ENCODE measurements around the gene FAM124B. TPM values are rescaled to one million over a fixed set of nuclear protein-coding genes. Genes with fewer than 3 reads are reported as not detected.
"Not testable (repeated sequence)": the region's sequence is repeated elsewhere in the genome, so short reads cannot be mapped to it uniquely, and the experiment has no call there.

FAM124B gene
- total RNA-seq, 4 donors from 2014 or later = 0.38 to 2.7 (median 1.2) TPM

DNA sequence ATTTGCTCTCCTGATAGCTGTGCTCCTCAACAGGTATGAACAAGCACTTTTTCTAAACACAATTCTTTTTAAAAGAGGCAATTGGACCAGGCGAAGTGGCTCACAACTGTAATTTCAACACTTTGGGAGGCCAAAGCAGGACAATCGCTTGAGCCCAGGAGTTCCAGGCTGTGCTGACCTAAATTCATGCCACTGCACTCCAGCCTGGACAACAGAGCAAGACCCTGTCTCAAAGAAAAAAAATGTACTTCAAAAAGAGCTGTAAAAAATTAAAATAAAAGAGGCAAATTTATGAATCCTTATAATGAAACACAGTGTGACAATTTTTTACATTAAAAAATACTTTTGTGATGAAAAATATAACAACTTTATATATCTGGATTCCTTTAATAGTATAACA is 1.8 kb upstream of the FAM124B start:
- H3K4me1 ChIP-seq = peaks cover 0 to 8% (median 0%) of the 10 kb centered on the region in 3 donors
- TF ChIP-seq, protein P1, sequence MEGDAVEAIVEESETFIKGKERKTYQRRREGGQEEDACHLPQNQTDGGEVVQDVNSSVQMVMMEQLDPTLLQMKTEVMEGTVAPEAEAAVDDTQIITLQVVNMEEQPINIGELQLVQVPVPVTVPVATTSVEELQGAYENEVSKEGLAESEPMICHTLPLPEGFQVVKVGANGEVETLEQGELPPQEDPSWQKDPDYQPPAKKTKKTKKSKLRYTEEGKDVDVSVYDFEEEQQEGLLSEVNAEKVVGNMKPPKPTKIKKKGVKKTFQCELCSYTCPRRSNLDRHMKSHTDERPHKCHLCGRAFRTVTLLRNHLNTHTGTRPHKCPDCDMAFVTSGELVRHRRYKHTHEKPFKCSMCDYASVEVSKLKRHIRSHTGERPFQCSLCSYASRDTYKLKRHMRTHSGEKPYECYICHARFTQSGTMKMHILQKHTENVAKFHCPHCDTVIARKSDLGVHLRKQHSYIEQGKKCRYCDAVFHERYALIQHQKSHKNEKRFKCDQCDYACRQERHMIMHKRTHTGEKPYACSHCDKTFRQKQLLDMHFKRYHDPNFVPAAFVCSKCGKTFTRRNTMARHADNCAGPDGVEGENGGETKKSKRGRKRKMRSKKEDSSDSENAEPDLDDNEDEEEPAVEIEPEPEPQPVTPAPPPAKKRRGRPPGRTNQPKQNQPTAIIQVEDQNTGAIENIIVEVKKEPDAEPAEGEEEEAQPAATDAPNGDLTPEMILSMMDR (IDR thresholded peaks at IDR 0.05) = no peak
- TF ChIP-seq POLR2A (IDR thresholded peaks at IDR 0.05) = no peak
- intact Hi-C loops (cut with DNase I) = no loop called here
- no peak overlapping the region for H3K27ac ChIP-seq
- DNase-seq = no peak
- no peak overlapping the region for H3K4me3 ChIP-seq
- no peaks in the 10 kb centered on the region for H3K9me3 ChIP-seq
- 89 to 94% methylated on average over 2 of the region's 2 CpGs for WGBS, 2 donors
- no peaks in the 10 kb centered on the region for H3K27me3 ChIP-seq
- no peaks in the 10 kb centered on the region for H3K36me3 ChIP-seq

DNA sequence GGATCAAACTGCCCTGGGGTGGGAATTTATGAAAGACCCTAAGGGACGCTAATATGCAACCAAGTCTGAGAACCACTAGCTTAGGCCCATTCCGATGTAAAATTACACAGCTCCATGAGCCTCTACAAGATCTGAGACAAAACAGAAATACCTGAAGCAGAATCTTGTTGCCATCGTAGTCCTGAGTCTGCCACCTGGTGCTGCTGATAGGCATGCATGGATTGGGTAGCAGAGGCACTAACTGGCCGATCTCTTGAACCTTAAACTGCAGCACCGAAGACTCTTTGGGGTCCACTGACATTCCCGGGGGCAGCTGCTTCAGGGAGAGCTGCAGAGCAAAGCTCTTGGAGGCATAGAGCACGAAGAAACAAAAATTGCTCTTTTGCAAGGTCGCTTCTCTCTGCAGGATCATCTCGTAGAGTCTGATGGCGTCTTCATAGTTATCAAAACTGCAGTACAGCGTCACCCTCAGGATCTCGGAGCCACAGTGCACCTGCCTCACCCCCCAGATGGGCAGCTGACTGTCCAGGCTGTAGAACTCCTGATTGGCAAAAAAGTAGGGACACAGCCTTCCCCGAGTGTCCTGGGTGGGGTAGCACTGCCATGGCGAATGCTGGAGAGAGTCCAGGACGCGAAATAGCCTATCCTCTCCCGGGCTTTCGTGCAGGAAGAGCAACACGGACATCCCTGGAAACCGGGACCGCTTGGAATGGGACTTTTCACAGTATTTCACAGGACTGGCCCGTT is 848 bp downstream of the FAM124B start:
- TF ChIP-seq, protein P1 (IDR thresholded peaks at IDR 0.05) = no peak
- no peak for TF ChIP-seq POLR2A (IDR thresholded peaks at IDR 0.05)

DNA sequence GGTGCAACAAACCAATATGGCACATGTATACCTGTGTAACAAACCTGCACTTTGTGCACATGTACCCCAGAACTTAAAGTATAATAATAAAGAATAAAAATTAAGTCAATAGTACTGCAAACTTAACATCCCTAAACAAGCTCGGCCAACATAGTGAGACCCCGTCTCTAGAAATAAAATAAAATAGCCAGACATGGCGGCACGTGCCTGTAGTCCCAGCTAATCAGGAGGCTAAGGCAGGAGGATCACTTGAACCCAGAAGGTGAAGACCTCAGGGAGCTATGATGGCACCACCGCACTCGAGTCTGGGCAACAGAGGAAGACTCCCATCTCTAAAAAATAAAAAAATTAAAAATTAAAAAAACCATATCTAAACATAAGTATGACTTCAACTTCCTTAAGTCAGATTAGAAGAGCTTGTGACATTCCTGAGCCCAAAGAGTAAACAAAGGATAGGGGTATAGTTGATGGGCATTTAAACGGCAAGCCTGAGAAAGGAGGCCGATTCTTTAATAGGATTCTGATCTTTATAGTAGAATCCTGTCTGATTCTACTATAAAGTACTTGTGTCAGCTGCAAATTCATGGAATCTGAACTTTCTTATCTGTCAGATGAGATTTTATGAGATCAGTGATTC is 1.6 kb downstream of the FAM124B start:
- Histone ChIP-seq H3K4me3 (peak overlapping the region; percentile 11 to 55 (median 41)), H3K9me3 (no peaks in the 10 kb centered on the region), H3K27ac (peak overlapping the region in 1 of 4 donors; percentile 79), H3K4me1 (peaks cover 0 to 8% (median 0%) of the 10 kb centered on the region in 3 donors), H3K36me3 (no peaks in the 10 kb centered on the region), H3K27me3 (no peaks in the 10 kb centered on the region)
- WGBS, 2 donors = 73 to 75% methylated on average over 8 of the region's 8 CpGs
- intact Hi-C loops (cut with DNase I) = no loop called here
- TF ChIP-seq, protein P1 (IDR thresholded peaks at IDR 0.05) = no peak
- no peak for TF ChIP-seq POLR2A (IDR thresholded peaks at IDR 0.05)
- no peak for DNase-seq

More for the DNA sequence above, 848 bp downstream of the FAM124B start:
- intact Hi-C loops (cut with DNase I) = no loop called here
- H3K27ac ChIP-seq = peak overlapping the region in 3 of 4 donors; percentile 43 to 79 (median 71)
- WGBS, 2 donors = 77 to 80% methylated on average over 7 to 21 of the region's 22 CpGs
- H3K4me1 ChIP-seq = peaks cover 0 to 8% (median 0%) of the 10 kb centered on the region in 3 donors
- H3K36me3 ChIP-seq = no peaks in the 10 kb centered on the region
- no peaks in the 10 kb centered on the region for H3K27me3 ChIP-seq
- no peak for DNase-seq
- H3K9me3 ChIP-seq = no peaks in the 10 kb centered on the region
- peak overlapping the region; percentile 11 to 55 (median 41) for H3K4me3 ChIP-seq

DNA sequence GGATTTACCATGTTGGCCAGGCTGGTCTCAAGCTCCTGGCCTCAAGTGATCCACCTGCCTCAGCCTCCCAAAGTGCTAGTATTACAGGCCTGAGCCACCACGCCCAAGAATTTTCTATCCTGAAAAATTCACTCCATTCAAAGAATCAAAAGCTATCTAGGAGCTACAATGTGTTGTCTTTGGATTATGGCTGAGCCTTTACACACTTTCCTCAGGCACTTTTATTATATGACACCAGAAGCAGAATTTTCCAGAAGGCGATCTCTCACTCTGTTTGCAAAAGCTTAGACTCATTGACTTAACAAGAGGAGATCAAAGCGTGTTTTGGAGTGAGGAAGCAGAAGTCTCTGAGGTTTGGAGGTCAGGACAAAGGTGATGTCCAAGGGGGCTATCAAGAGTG is 3.6 kb downstream of the FAM124B start:
- H3K4me3 ChIP-seq = peak overlapping the region in 2 of 4 donors; percentile 44 to 55
- no peak for TF ChIP-seq POLR2A (IDR thresholded peaks at IDR 0.05)
- TF ChIP-seq, protein P1 (IDR thresholded peaks at IDR 0.05) = no peak
- WGBS, 2 donors = 80 to 81% methylated on average over 3 of the region's 3 CpGs

DNA sequence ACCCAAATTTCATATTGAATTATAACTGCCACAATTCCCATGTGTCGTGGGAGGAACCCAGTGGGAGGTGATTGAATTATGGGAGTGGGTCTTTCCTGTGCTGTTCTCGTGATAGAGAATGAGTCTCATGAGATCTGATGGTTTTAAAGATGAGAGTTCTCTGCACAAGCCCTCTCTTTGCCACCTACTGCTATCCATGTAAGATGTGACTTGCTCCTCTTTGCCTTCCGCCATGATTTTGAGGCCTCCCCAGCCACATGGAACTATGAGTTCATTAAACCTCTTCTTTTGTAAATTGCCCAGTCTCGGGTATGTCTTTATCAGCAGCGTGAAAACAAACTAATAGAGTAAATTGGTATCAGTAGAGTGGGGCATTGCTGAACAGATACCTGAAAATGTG is 4.8 kb downstream of the FAM124B start:
- WGBS, 2 donors = 80 to 85% methylated on average over 4 to 5 of the region's 5 CpGs
- H3K9me3 ChIP-seq; H3K4me3 ChIP-seq; intact Hi-C loops (cut with DNase I); H3K27ac ChIP-seq; H3K27me3 ChIP-seq; H3K36me3 ChIP-seq; DNase-seq; H3K4me1 ChIP-seq: not testable (repeated sequence)

More for the DNA sequence above, 3.6 kb downstream of the FAM124B start:
- no peaks in the 10 kb centered on the region for H3K27me3 ChIP-seq
- no peaks in the 10 kb centered on the region for H3K36me3 ChIP-seq
- H3K4me1 ChIP-seq = peaks cover 0 to 8% (median 0%) of the 10 kb centered on the region in 3 donors
- intact Hi-C loops (cut with DNase I) = no loop called here
- H3K27ac ChIP-seq = no peak overlapping the region
- DNase-seq = no peak
- H3K9me3 ChIP-seq = no peaks in the 10 kb centered on the region

Measured in esophagus squamous epithelium (tissue), 5 donors.